GM12891 (cell line): Measurements from ENCODE around the gene SCYL3.
A peak's percentile ranks its signal among the peaks of the same experiment; 100 is the strongest.
"Not testable (repeated sequence)": the region's sequence is repeated elsewhere in the genome, so short reads cannot be mapped to it uniquely, and the experiment has no call there.

Experiments
- DNase-seq: peaks from one replicate; pipeline ENCODE4 v3.0.0; 2011; ENCODE audit warnings: low spot score; ENCODE audit not compliant: insufficient read length
- FAIRE-seq: peaks from 2 replicates; lab custom pipeline; 2011; peaks lifted over from hg19 to GRCh38; lab: Jason Lieb, UNC
- PAX5 ChIP-seq: IDR thresholded peaks from 2 replicates; pipeline ENCODE4 v1.6.1; 2011; ENCODE audit warnings: low read length, moderate library complexity, mild to moderate bottlenecking; ENCODE audit not compliant: insufficient read depth, severe bottlenecking
- POLR2A ChIP-seq: IDR thresholded peaks from 2 replicates; pipeline ENCODE4 v1.6.1; 2011; ENCODE audit warnings: low read depth, low read length, control low read depth
- POLR2AphosphoS5 ChIP-seq: IDR thresholded peaks from 2 replicates; pipeline ENCODE4 v1.6.1; 2011; ENCODE audit warnings: low read depth, low read length, control low read depth
- POU2F2 ChIP-seq: IDR thresholded peaks from 2 replicates; pipeline ENCODE4 v1.6.1; 2011; ENCODE audit warnings: low read depth, mild to moderate bottlenecking, control low read depth, low read length, moderate library complexity
- SPI1 ChIP-seq: IDR thresholded peaks from 2 replicates; pipeline ENCODE4 v1.6.1; 2011; ENCODE audit warnings: low read depth, low read length, control low read depth
- TAF1 ChIP-seq: IDR thresholded peaks from 2 replicates; pipeline ENCODE4 v1.6.1; 2011; ENCODE audit warnings: low read depth, low read length, control low read depth

SCYL3 gene

DNA sequence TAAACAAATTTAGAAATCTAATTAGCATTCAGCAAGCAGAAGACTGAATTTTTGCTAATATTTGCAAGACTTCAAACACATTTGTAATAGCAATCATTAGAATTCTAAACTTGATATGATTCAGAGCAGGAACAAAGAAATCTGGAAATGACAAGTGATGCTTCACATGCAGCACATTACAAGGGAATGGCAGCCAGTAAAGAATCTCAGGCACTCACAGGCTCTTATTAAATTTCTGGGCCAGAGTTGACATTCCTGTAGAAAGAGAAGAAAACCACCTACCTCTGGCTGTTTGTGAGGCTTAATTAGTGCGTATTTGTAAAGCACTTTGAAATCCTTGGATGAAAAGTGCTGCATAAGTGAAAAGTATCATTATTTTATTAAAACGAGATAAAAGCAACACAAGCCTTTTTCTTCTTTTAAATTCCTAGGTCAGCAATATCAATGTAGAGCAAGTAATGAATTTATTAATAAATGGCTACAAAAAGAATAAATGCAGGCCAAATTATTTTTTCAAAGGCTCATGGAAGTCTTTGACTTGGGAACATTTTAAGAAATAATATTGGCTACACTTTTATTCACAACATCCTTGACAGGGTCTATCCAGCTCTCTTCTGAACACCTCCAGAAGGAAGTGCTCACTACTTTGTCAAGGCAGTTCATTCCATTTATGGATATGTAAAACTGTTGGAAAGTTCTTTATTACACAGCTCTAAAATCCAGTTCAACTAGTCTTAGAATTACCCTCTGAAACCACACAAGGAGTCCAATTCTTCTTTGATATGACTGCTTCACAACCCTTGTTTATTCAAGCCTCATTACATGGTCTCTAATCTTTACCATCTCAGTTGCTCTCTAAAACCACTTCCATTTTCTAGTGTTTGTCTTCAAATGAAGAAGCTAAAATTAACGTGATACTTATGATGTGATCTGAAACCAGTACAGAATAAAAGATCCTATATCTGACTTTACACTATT lies 32.1 kb upstream of the SCYL3 start:
- no peak for DNase-seq
- FAIRE-seq: peak; percentile 5
- TF ChIP-seq POLR2A (no peak), POU2F2 (no peak), SPI1 (peak; percentile 4; the same call in 1 of the 2 replicates), PAX5 (no peak)

DNA sequence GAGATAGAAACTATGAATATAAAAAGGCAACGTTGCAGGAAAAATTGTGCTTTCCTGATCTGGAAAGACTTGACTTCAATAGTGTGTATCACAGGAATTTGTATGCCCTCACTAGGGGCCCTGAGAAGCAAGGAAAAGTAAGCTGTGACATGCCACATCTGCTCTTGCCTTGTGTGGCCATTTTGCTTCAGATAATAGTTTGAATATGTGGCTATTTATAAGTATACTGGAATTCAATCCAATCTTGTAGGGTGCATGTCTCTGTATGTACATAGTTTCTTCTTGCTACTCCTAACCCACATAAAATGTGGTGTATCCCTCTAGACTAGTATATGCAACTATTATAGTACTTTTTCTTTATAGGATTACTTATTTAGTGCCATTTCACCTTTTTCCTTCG lies 31.1 kb upstream of the SCYL3 start:
- DNase-seq (no peak), FAIRE-seq (no peak)
- TF ChIP-seq PAX5 (no peak), SPI1 (no peak), POLR2AphosphoS5 (no peak), POLR2A (no peak), TAF1 (no peak), POU2F2 (no peak)

DNA sequence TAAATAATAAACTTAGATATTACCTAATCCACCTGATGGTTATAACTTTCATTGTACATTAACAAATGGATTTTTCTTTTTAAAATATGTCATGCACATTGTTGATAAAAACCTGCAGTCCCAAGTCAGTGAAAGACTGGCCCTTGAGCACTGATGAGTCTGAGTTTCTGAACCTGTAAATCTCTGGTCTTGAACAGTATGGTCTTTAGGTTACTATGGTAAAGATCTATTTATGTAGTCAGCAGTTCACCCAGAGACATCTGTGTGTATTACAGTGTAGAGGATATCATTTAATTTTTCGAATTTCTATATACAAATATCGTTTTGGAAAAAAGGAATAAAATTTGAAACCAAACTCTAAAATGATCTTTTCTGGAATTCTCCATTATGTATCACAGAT lies 30.4 kb upstream of the SCYL3 start:
- no peak for DNase-seq
- TF ChIP-seq SPI1 (no peak), POLR2A (no peak), TAF1 (no peak), POU2F2 (no peak)
- FAIRE-seq: no peak

DNA sequence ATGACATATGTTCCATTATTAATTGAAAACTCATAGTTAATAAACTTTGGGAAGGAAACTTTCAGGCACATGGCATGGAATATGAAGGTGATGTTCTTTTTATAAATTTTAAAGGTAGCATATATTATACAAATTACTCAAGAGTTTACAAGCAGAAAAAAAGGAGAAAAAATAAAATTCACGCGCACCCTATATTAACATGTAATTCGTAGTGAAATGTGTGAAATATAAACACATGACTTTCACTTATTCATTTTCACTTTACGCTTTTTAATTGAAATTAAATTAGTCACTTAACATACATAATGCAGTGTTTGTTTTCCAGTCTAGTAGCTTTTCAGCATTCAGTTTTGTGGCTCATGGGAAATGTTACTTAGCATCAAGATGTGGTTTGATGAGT lies 27.4 kb upstream of the SCYL3 start:
- FAIRE-seq (no peak), DNase-seq (no peak)
- no peak for TF ChIP-seq TAF1
- TF ChIP-seq PAX5: no peak
- no peak for TF ChIP-seq POLR2AphosphoS5
- TF ChIP-seq POLR2A: no peak
- no peak for TF ChIP-seq SPI1
- TF ChIP-seq POU2F2: no peak

DNA sequence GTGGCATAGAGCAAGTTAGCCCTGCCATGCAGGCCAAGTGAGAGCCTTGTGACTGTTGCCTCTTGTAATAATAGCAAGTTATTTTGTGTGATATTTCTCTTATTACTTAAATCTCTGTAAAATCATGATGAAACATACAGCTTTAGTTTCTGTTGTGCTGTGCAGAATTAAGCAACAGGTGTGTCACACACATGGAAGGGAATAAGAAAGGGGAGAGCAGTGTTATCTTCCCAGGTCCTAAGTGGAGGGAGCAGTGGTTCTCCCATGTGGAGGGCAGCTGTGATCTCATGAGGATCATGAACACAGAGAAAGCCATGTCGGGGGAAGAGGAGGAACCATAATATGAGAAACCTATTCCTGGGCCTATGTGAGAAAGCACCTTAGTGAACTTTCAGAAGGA lies 25.2 kb upstream of the SCYL3 start:
- DNase-seq (no peak), FAIRE-seq (no peak)
- no peak for TF ChIP-seq SPI1
- TF ChIP-seq POU2F2: no peak
- no peak for TF ChIP-seq TAF1
- TF ChIP-seq POLR2A: no peak
- no peak for TF ChIP-seq PAX5
- no peak for TF ChIP-seq POLR2AphosphoS5

DNA sequence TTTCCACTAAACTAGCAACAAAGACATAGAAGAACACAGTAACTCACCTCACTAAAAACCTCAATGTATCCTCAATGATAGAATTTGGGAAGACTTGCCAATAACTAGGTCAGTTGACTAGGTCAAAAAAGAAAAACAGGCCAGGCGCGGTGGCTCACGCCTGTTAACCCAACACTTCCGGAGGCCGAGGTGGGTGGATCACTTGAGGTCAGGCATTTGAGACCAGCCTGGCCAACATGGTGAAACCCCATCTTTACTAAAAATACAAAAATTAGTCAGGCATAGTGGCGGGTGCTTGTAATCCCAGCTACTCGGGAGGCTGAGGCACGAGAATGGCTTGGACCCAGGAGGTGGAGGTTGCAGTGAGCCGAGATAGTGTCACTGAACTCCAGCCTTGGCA lies 24.5 kb upstream of the SCYL3 start:
- not testable (repeated sequence) for DNase-seq, FAIRE-seq

DNA sequence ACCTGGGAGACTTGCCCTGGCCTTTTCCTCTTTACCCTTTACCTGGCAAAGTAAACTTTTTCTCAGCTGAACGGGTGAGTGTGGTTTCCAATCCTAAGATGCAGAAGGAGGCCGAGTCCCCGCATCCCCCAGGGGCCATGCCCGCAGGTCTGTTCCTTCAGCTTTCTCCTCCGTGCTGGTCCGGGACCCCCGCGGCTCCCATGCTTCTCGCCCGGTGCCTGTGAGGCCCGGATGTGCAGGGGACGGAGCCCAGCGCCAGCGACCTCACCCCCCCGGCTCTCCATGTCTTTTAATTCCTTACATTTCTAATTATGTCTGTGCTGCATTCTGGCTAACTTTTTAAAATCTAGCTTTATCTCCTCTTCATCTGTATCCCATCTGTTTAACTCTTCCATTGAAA lies 21.5 kb upstream of the SCYL3 start:
- TF ChIP-seq POU2F2 (no peak), PAX5 (no peak), POLR2AphosphoS5 (no peak)

DNA sequence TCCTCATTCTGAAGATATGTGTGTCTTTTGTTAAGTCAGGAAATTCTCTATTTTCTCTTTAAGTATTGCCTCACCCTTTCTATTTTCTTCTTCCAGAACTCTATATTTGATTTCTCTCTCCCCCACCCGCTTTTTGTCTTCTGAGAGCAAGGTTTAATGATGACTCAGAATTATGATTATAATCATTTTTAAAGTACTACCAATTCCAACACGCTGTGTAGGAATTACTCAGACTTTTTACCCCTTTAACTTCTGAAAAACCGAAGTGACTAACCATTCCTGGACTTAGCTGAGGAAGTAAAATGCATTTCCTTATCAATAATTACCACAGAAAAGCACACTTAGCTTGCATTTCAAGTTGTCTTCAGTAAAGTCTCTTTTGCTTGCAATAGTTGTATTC lies 20.8 kb upstream of the SCYL3 start:
- DNase-seq (no peak), FAIRE-seq (no peak)
- TF ChIP-seq POLR2A (no peak), POU2F2 (no peak), PAX5 (no peak), TAF1 (no peak), POLR2AphosphoS5 (no peak), SPI1 (no peak)

More for the DNA sequence above, 21.5 kb upstream of the SCYL3 start:
- FAIRE-seq (no peak), DNase-seq (no peak)

DNA sequence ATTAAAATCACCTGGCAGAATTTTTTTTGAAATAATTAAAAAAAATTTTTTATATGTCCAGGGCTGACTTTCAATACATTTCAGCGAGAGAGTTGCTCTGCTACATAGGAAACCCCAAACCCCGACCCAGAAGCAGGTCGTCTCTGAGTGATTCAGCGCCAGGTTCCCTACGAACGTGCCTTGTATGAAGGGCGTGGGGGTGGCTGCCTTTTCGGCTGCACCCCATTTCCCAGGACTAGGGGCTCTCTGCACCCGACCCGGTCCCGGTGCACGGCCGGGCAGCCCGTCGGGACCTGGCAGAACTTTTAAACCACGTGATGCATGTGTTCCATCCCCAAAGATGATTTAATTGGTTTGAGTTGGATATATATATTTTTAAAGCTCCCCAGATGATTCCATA lies 15.8 kb upstream of the SCYL3 start:
- no peak for TF ChIP-seq PAX5
- no peak for TF ChIP-seq POU2F2
- DNase-seq (no peak), FAIRE-seq (no peak)

DNA sequence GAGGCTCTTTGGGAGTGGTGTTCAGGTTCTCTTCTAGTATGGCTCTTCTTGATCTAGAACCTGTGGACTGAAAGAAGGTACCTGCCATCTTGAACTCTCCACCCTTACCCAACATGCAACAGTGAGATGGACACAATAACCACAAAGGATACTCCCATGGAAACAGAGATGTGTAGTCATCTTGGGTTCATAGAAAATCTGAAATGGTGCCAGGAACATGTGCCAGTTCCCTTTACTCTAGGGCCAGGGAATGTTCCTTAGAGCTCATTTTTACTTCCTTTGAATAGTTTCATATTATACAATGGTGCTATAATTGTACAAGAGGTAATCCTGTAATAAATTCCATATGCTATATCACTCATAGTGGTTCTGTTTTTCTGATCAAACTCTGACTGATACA lies 13.2 kb upstream of the SCYL3 start:
- DNase-seq (no peak), FAIRE-seq (no peak)
- TF ChIP-seq TAF1: no peak

DNA sequence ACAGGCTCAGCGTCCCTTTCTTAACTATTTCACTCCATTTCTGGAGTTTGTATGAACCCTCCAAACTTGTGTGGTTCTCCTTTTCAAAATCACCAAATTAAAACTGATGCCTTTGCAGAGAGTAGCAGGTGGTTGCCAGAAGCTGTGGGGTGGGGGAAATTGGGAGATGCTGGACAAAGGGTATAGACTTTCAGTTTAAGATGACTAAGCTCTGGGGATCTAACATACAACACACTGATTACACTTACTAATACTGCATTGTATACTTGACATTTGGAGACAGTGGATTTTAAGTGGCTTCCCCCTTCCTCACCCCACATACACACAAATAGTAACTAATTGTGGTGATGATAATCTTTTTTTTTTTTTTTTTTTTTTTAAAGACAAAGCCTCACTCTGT lies 11.1 kb upstream of the SCYL3 start:
- no peak for DNase-seq
- no peak for TF ChIP-seq POU2F2
- TF ChIP-seq POLR2A: no peak
- TF ChIP-seq PAX5: no peak
- TF ChIP-seq TAF1: no peak
- TF ChIP-seq SPI1: no peak
- no peak for TF ChIP-seq POLR2AphosphoS5
- peak; percentile 78 for FAIRE-seq
